GM06990 (cell line): Measurements from ENCODE around the gene CTU1.

ENCODE experiments used
- DNase-seq: peaks from one replicate; pipeline ENCODE4 v3.0.0-alpha.2; 2011; ENCODE audit not compliant: insufficient read length; ENCODE audit errors: extremely low read depth
- H3K27me3 ChIP-seq: replicated peaks from 2 replicates; pipeline ENCODE4 v1.6.0; 2011; ENCODE audit warnings: low read length; ENCODE audit not compliant: control insufficient read depth, insufficient read depth
- H3K36me3 ChIP-seq: 2 replicates; pipeline ENCODE4 v1.5.1; 2011; ENCODE audit warnings: low read length; ENCODE audit not compliant: control insufficient read depth, insufficient read depth
- H3K4me3 ChIP-seq: replicated peaks from 2 replicates; pipeline ENCODE4 v1.5.1; 2011; ENCODE audit warnings: low read depth, mild to moderate bottlenecking, control low read depth, low read length
- TF ChIP-seq, protein P1 (sequence below): IDR thresholded peaks from 2 replicates; pipeline ENCODE4 v1.5.1; 2011; ENCODE audit warnings: low read length, control low read depth, mild to moderate bottlenecking, inconsistent platforms; ENCODE audit not compliant: insufficient read depth, poor library complexity, severe bottlenecking

CTU1 gene

DNA sequence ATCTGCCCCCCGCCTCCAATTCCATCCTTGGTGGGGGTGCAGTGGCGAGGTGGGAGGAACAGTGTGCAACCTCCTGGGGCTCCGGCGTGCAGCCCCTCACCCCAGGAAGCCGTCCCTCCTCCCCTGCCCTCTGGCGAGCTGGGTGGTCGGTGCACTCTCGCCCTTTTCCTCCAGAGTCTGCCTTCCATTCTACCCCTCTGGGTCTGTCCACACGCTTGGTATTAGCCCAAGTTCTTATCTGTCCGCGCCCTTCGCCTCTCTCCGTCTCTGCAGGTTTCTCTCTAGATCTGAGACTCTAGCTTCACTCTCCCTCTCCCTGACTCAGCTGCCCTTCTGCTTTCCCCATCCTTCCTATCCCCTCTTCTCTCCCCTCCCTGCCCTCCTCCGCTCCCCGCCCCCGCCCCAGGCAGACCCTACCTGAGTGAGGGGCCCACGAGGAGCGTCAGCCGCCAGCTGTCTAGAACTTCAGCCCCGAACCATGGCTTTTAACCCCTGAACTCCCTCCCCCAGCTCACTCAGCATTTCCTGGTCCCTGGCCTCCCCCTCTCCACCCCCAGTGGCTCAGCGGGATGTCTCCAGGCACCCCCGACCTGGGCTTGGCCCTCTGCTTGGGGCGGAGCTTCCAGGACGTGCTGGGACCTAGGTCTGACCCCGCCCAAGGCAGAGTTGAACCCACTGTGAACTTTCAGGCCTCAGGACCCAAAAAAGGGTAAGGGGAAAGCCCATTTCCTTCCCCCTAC is 42.8 kb downstream of the CTU1 start:
- TF ChIP-seq, protein P1, sequence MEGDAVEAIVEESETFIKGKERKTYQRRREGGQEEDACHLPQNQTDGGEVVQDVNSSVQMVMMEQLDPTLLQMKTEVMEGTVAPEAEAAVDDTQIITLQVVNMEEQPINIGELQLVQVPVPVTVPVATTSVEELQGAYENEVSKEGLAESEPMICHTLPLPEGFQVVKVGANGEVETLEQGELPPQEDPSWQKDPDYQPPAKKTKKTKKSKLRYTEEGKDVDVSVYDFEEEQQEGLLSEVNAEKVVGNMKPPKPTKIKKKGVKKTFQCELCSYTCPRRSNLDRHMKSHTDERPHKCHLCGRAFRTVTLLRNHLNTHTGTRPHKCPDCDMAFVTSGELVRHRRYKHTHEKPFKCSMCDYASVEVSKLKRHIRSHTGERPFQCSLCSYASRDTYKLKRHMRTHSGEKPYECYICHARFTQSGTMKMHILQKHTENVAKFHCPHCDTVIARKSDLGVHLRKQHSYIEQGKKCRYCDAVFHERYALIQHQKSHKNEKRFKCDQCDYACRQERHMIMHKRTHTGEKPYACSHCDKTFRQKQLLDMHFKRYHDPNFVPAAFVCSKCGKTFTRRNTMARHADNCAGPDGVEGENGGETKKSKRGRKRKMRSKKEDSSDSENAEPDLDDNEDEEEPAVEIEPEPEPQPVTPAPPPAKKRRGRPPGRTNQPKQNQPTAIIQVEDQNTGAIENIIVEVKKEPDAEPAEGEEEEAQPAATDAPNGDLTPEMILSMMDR: no peak
- Histone ChIP-seq H3K4me3 (no peak overlapping the region), H3K27me3 (no peaks in the 10 kb centered on the region; the same call in none of the 2 replicates)

DNA sequence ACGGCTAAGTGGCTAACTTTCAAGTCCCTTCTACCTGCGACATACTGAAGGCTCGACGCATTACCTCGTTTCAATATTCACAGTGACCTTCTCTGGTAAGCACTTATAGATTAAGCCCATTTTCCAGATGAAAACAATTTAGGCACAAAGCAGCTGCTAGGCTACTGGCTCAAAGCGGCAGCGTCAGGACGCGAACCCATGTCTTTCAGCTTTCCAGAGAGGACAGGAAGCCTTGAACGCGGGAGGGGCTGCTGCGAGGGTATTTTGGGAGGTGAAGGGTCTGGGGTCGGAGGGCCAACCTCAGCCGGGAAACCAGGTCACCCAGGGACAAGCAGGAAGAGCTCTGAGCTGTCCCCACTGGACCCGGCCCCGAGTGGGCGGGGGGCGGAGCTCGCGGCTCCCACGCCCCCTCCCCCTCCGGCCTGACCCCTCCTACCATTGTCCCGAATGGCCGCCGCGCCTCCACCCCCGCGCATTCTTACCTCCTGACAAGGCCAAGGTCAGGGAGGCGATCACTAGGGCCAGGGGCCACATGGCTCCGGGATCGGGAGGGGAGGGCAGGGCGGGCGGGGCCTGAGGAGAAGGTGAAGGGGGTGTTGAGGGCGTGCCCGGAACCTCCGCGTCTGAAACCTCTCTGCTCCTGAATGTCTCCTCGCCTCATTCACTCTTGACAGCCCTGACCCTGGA is 43.5 kb downstream of the CTU1 start, which contains the start of gene KLK13:
KLK13 (minus strand) TSS at position 559 of the 687 bp plus-strand sequence; CDS start at position 534, 25 bp downstream.
- DNase-seq: no peak
- Histone ChIP-seq H3K4me3 (no peak within 1 kb of the TSS), H3K36me3 (no peaks in the 10 kb centered on the region), H3K27me3 (no peaks in the 10 kb centered on the region; the same call in none of the 2 replicates)
- TF ChIP-seq, protein P1: no peak

More for the DNA sequence above, 42.8 kb downstream of the CTU1 start:
- DNase-seq: no peak
- H3K36me3 ChIP-seq: no peaks in the 10 kb centered on the region

DNA sequence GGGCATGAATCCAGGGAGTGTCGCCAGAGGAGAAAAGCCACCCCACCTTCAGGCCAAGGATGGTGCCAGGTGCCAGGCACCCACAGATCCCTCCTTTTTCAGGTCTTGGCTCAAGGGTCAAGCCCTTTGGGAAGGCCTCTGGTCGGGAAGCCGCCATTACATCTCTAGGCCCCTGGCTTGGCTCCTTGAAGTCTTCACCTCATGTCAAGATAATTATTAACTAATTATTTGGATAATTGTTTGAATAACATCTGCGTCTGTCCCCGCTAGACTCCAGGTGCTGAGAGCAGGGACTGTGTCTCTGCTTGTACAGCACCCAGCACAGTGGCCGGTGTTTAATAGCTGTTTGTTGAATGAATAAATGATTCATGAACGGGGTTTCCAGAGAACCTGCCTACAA is 44.5 kb downstream of the CTU1 start:
- no peak overlapping the region for H3K4me3 ChIP-seq
- TF ChIP-seq, protein P1: no peak
- no peak for DNase-seq
- H3K36me3 ChIP-seq: no peaks in the 10 kb centered on the region
- H3K27me3 ChIP-seq: no peaks in the 10 kb centered on the region; the same call in 1 of the 2 replicates

DNA sequence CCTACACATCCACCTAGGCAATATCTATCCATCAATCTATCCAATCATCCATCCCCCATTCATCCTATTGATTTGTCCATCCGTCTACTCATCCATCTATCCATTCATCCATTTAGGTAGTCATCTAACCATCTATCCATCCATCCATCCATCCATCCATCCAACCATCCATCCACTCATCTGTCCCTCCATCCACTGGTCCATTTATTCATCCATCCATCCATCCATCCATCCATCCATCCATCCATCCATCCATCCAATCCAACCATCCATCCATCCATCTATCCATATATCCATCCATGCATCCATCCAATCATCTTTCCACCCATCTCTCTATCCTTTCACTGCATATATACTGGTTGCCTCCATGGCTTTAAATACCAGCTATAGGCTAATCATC is 47.2 kb downstream of the CTU1 start:
- no peak overlapping the region for H3K4me3 ChIP-seq
- no peaks in the 10 kb centered on the region for H3K36me3 ChIP-seq
- H3K27me3 ChIP-seq: no peaks in the 10 kb centered on the region; the same call in 1 of the 2 replicates
- no peak for DNase-seq
- TF ChIP-seq, protein P1: no peak

GRCh38 chr19:51060336-51060735 is 47.9 kb downstream of the CTU1 start:
- no peak for DNase-seq
- Histone ChIP-seq H3K4me3 (no peak overlapping the region), H3K27me3 (no peaks in the 10 kb centered on the region; the same call in 1 of the 2 replicates), H3K36me3 (no peaks in the 10 kb centered on the region)
- TF ChIP-seq, protein P1: no peak
